ENCODE data around the gene GTPBP10. TPM values are rescaled to one million over a fixed set of nuclear protein-coding genes. Genes with fewer than 3 reads are reported as not detected.

Gene GTPBP10
- total RNA-seq, 1 experiment from 2014 or later = 18.5 TPM

- TF ChIP-seq MLX (CRISPR knock-in tag; IDR thresholded peaks at IDR 0.05) (no peak), ZBTB21 (CRISPR knock-in tag; IDR thresholded peaks at IDR 0.05; ENCODE audit: borderline replicate concordance) (no peak), SP1 (CRISPR knock-in tag; conservative IDR thresholded peaks at IDR 0.05) (no peak), CREB1 (CRISPR knock-in tag; IDR thresholded peaks at IDR 0.05) (no peak)
- TF ChIP-seq, protein P1, sequence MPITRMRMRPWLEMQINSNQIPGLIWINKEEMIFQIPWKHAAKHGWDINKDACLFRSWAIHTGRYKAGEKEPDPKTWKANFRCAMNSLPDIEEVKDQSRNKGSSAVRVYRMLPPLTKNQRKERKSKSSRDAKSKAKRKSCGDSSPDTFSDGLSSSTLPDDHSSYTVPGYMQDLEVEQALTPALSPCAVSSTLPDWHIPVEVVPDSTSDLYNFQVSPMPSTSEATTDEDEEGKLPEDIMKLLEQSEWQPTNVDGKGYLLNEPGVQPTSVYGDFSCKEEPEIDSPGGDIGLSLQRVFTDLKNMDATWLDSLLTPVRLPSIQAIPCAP (CRISPR knock-in tag; IDR thresholded peaks at IDR 0.05) = no peak
Measured at GRCh38 chr7:90351987-90352386, 5.5 kb downstream of the GTPBP10 start (continued).

DNA sequence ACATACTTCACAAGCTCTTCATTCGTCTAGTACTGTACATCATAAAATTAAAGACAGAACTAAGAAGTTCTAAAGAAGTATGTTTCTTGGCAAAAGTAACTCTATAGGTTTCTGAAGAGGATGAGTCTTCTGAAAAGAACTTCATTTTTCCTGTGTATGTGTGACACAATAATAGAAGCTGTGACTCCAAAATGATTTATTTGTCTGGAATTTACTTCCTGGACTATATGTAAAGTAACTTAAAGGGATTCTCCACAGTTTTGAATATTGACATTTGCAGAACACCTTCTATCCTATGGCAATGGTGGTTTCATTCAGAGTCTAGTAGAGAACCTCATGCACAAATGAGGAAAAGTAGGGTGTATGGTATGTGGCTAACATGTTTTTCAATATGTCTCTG, 36.9 kb downstream of the GTPBP10 start:
- peaks cover 26% of the 10 kb centered on the region for H3K36me3 Mint-ChIP-seq
- DNase-seq (ENCODE audit: low spot score) (no peak), ATAC-seq (no peak)
- TF ChIP-seq FOXJ3 (CRISPR knock-in tag; IDR thresholded peaks at IDR 0.05; ENCODE audit: borderline replicate concordance) (no peak), SMAD4 (CRISPR knock-in tag; IDR thresholded peaks at IDR 0.05) (no peak), ARID4B (CRISPR knock-in tag; IDR thresholded peaks at IDR 0.05; ENCODE audit: borderline replicate concordance) (no peak), ZNF121 (CRISPR knock-in tag; IDR thresholded peaks at IDR 0.05) (no peak), E2F1 (CRISPR knock-in tag; IDR thresholded peaks at IDR 0.05) (no peak), ZNF263 (CRISPR knock-in tag; IDR thresholded peaks at IDR 0.05; ENCODE audit: low read depth) (no peak), ETV6 (CRISPR knock-in tag; IDR thresholded peaks at IDR 0.05) (no peak)
- POLR2A ChIA-PET = no interaction called here
- H3K27ac Mint-ChIP-seq = no peak overlapping the region
- H3K9me3 Mint-ChIP-seq = no peaks in the 10 kb centered on the region
- H3K4me3 Mint-ChIP-seq = no peak overlapping the region
- H3K27me3 Mint-ChIP-seq (ENCODE audit: low read depth) = no peaks in the 10 kb centered on the region
- no peaks in the 10 kb centered on the region for H3K4me1 Mint-ChIP-seq
- CTCF ChIA-PET = no interaction called here

- POLR2A ChIA-PET = no interaction called here
- ATAC-seq (no peak), DNase-seq (ENCODE audit: low spot score) (no peak)
- no peak for TF ChIP-seq STAT6 (CRISPR knock-in tag; conservative IDR thresholded peaks at IDR 0.05; ENCODE audit: low read depth)
- TF ChIP-seq GABPB1 (CRISPR knock-in tag; IDR thresholded peaks at IDR 0.05) = no peak
- no peak for TF ChIP-seq JAZF1 (CRISPR knock-in tag; IDR thresholded peaks at IDR 0.05)
- no peak for TF ChIP-seq CDX4 (CRISPR knock-in tag; IDR thresholded peaks at IDR 0.05; ENCODE audit: borderline replicate concordance)
- TF ChIP-seq NR2C2 (CRISPR knock-in tag; IDR thresholded peaks at IDR 0.05) = no peak
- no peak for TF ChIP-seq ZNF512 (CRISPR knock-in tag; IDR thresholded peaks at IDR 0.05; ENCODE audit: borderline replicate concordance)
- TF ChIP-seq SP1 (CRISPR knock-in tag; conservative IDR thresholded peaks at IDR 0.05) = no peak
- TF ChIP-seq ESRRA (CRISPR knock-in tag; IDR thresholded peaks at IDR 0.05; ENCODE audit: borderline replicate concordance) = no peak
Measured at GRCh38 chr7:90383861-90384260, 37.3 kb downstream of the GTPBP10 start.

More at GRCh38 chr7:90383861-90384260, 37.3 kb downstream of the GTPBP10 start:
- Mint-ChIP-seq H3K9me3 (no peaks in the 10 kb centered on the region), H3K27me3 (ENCODE audit: low read depth) (no peaks in the 10 kb centered on the region), H3K4me1 (no peaks in the 10 kb centered on the region), H3K4me3 (no peak overlapping the region), H3K36me3 (peaks cover 25% of the 10 kb centered on the region), H3K27ac (no peak overlapping the region)
- CTCF ChIA-PET = no interaction called here
